Measurements from ENCODE around the gene DPH3. TPM values are rescaled to one million over a fixed set of nuclear protein-coding genes. Genes with fewer than 3 reads are reported as not detected.

The DPH3 gene
- total and polyA plus RNA-seq, 2 donors (not counting 3 experiments of a cell fraction or from before 2014, with no cell fraction given) = 7.7 to 28.7 TPM

- intact Hi-C loops (cut with micrococcal nuclease) = no loop called here
- no peak overlapping the region for H3K27ac ChIP-seq (ENCODE audit: insufficient read depth, low read depth, low read length)
- no peak for FAIRE-seq
- no peaks in the 10 kb centered on the region for H3K9me3 ChIP-seq (replicated peaks; ENCODE audit: control insufficient read depth, insufficient read depth, low read length)
- no peak overlapping the region for H3K4me2 ChIP-seq (ENCODE audit: insufficient read depth, low read length)
- BruUV-seq (replicated peaks) = no TSS peak
- H3K9me1 ChIP-seq (replicated peaks; ENCODE audit: control insufficient read depth, extremely low read depth, insufficient read depth, low read length) = no peaks in the 10 kb centered on the region
- POLR2A ChIA-PET = no interaction called here
- CTCF ChIA-PET = no interaction called here
- H3K4me3 ChIP-seq (replicated peaks in 1 of 3; ENCODE audit: insufficient read depth in 1 of 3, low read depth in 1 of 3, low read length in 3 of 3) = no peak overlapping the region
- no peak for DNase-seq (ENCODE audit: low read depth, low spot score)
- H3K9ac ChIP-seq (replicated peaks; ENCODE audit: extremely low read depth, insufficient read depth, low read length) = no peak overlapping the region
- no peaks in the 10 kb centered on the region for H3K27me3 ChIP-seq (ENCODE audit: control insufficient read depth in 2 of 2, insufficient read depth in 2 of 2, low read length in 2 of 2)
- no peaks in the 10 kb centered on the region for H3K36me3 ChIP-seq (ENCODE audit: control insufficient read depth in 2 of 2, extremely low read depth in 1 of 2, insufficient read depth in 2 of 2, low read length in 2 of 2)
- dilution Hi-C loops (cut with MboI; ENCODE audit: extremely low pct_ligation_motif_present, low sequenced_read_pairs) = no loop called here
- H3K4me1 ChIP-seq (ENCODE audit: control insufficient read depth, extremely low read depth, insufficient read depth, low read length) = no peaks in the 10 kb centered on the region
- no peak overlapping the region for H2AFZ ChIP-seq (ENCODE audit: low read depth, low read length)
- TF ChIP-seq EZH2 (IDR thresholded peaks at IDR 0.05; ENCODE audit: borderline replicate concordance, low read depth, low read length, severe bottlenecking) (no peak), POLR2A (IDR thresholded peaks at IDR 0.05; ENCODE audit: low read depth, low read length) (no peak), MYC (IDR thresholded peaks at IDR 0.05; ENCODE audit: low read depth, low read length) (no peak)
- TF ChIP-seq, protein P1, sequence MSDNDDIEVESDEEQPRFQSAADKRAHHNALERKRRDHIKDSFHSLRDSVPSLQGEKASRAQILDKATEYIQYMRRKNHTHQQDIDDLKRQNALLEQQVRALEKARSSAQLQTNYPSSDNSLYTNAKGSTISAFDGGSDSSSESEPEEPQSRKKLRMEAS (IDR thresholded peaks at IDR 0.05; ENCODE audit: insufficient read depth, insufficient read length) = no peak
- H4K20me1 ChIP-seq (replicated peaks; ENCODE audit: control insufficient read depth, extremely low read depth, insufficient read depth, low read length) = no peaks in the 10 kb centered on the region
- no peaks in the 10 kb centered on the region for H3K79me2 ChIP-seq (ENCODE audit: control insufficient read depth, insufficient read depth, low read length)
Measured at GRCh38 chr3:16222547-16222946, 42.2 kb downstream of the DPH3 start.

DNA sequence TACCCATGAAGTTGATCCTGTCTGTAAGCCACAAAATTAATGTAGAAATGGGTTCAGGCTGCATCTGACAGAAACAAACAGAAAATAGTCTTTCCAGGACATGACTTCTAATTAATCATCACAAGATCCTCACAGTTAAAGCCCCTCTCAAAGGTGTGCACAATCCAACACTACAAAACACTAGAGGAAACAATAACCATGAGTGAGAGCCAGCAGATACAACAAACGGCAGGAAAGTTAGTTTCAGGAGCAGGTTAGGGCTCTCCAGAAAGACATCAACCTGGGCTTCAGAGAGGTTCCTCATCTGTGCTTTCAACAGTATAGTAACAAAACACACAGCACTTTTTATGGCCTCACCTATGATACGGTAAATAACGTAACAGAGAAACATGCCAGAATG lies 42.8 kb downstream of the DPH3 start:
- Histone ChIP-seq H2AFZ (ENCODE audit: low read depth, low read length) (no peak overlapping the region), H3K27ac (ENCODE audit: insufficient read depth, low read depth, low read length) (no peak overlapping the region), H3K79me2 (ENCODE audit: control insufficient read depth, insufficient read depth, low read length) (no peaks in the 10 kb centered on the region), H3K4me2 (ENCODE audit: insufficient read depth, low read length) (no peak overlapping the region), H4K20me1 (replicated peaks; ENCODE audit: control insufficient read depth, extremely low read depth, insufficient read depth, low read length) (no peaks in the 10 kb centered on the region), H3K4me1 (ENCODE audit: control insufficient read depth, extremely low read depth, insufficient read depth, low read length) (no peaks in the 10 kb centered on the region), H3K36me3 (ENCODE audit: control insufficient read depth in 2 of 2, extremely low read depth in 1 of 2, insufficient read depth in 2 of 2, low read length in 2 of 2) (no peaks in the 10 kb centered on the region), H3K9me1 (replicated peaks; ENCODE audit: control insufficient read depth, extremely low read depth, insufficient read depth, low read length) (no peaks in the 10 kb centered on the region), H3K9ac (replicated peaks; ENCODE audit: extremely low read depth, insufficient read depth, low read length) (no peak overlapping the region), H3K27me3 (ENCODE audit: control insufficient read depth in 2 of 2, insufficient read depth in 2 of 2, low read length in 2 of 2) (no peaks in the 10 kb centered on the region), H3K4me3 (replicated peaks in 1 of 3; ENCODE audit: insufficient read depth in 1 of 3, low read depth in 1 of 3, low read length in 3 of 3) (no peak overlapping the region), H3K9me3 (replicated peaks; ENCODE audit: control insufficient read depth, insufficient read depth, low read length) (no peaks in the 10 kb centered on the region)
- dilution Hi-C loops (cut with MboI; ENCODE audit: extremely low pct_ligation_motif_present, low sequenced_read_pairs) (no loop called here), intact Hi-C loops (cut with micrococcal nuclease) (no loop called here)
- DNase-seq (ENCODE audit: low read depth, low spot score) (no peak), FAIRE-seq (no peak)
- no TSS peak for BruUV-seq (replicated peaks)
- TF ChIP-seq, protein P1 (IDR thresholded peaks at IDR 0.05; ENCODE audit: insufficient read depth, insufficient read length) = no peak
- TF ChIP-seq POLR2AphosphoS5 (IDR thresholded peaks at IDR 0.05; ENCODE audit: insufficient read depth, low read depth, low read length) (no peak), FOS (IDR thresholded peaks at IDR 0.05; ENCODE audit: borderline replicate concordance, insufficient read depth, low read length) (no peak), MYC (IDR thresholded peaks at IDR 0.05; ENCODE audit: low read depth, low read length) (no peak), EZH2 (IDR thresholded peaks at IDR 0.05; ENCODE audit: borderline replicate concordance, low read depth, low read length, severe bottlenecking) (no peak), POLR2A (IDR thresholded peaks at IDR 0.05; ENCODE audit: low read depth, low read length) (no peak)
- TF ChIP-seq, protein P2, sequence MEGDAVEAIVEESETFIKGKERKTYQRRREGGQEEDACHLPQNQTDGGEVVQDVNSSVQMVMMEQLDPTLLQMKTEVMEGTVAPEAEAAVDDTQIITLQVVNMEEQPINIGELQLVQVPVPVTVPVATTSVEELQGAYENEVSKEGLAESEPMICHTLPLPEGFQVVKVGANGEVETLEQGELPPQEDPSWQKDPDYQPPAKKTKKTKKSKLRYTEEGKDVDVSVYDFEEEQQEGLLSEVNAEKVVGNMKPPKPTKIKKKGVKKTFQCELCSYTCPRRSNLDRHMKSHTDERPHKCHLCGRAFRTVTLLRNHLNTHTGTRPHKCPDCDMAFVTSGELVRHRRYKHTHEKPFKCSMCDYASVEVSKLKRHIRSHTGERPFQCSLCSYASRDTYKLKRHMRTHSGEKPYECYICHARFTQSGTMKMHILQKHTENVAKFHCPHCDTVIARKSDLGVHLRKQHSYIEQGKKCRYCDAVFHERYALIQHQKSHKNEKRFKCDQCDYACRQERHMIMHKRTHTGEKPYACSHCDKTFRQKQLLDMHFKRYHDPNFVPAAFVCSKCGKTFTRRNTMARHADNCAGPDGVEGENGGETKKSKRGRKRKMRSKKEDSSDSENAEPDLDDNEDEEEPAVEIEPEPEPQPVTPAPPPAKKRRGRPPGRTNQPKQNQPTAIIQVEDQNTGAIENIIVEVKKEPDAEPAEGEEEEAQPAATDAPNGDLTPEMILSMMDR (IDR thresholded peaks at IDR 0.05; ENCODE audit: extremely low read depth in 1 of 2, insufficient read depth in 1 of 2, low read depth in 1 of 2, low read length in 2 of 2) = no peak
- POLR2A ChIA-PET = interaction anchor here (0.6 kb wide), 1 partner anchor 696 kb away, joined by 4 read pairs; no protein-coding TSS in a partner anchor
- CTCF ChIA-PET = no interaction called here
